H1 (cell line): ENCODE results near the gene SFMBT2.

Experiments used
- EP300 ChIP-seq, 2 experiments: IDR thresholded peaks; 1 replicate in 1 of 2; 2 replicates in 1 of 2; pipeline ENCODE4 v1.6.1; 2011 to 2012; ENCODE audit warnings: low read depth in 2 of 2, low read length in 2 of 2, mild to moderate bottlenecking in 2 of 2, borderline replicate concordance in 1 of 2, inconsistent platforms in 1 of 2, moderate library complexity in 1 of 2
- HDAC2 ChIP-seq, 2 experiments: fragments of 300-600 bp in 1 of 2; sonication (generic) in 1 of 2; IDR thresholded peaks; 2 replicates each; pipeline ENCODE4 v1.6.1; 2011 to 2012; ENCODE audit warnings: low read depth in 2 of 2, low read length in 2 of 2, mild to moderate bottlenecking in 2 of 2, moderate library complexity in 2 of 2, borderline replicate concordance in 1 of 2, inconsistent platforms in 1 of 2
- POLR2A ChIP-seq, 2 experiments: IDR thresholded peaks; 1 replicate in 1 of 2; 2 replicates in 1 of 2; pipeline ENCODE4 v1.6.1; 2011; ENCODE audit warnings: low read depth in 2 of 2, low read length in 2 of 2, mild to moderate bottlenecking in 2 of 2; ENCODE audit errors: control extremely low read depth in 1 of 2
- RFX5 ChIP-seq: IDR thresholded peaks from 2 replicates; pipeline ENCODE4 v1.6.1; 2011; ENCODE audit warnings: low read depth, low read length, improper control_type of control experiment, borderline replicate concordance
- SIRT6 ChIP-seq: IDR thresholded peaks from one replicate; pipeline ENCODE4 v1.7.1; 2012; ENCODE audit warnings: low read length, inconsistent platforms
- ZNF274 ChIP-seq: IDR thresholded peaks from 2 replicates; pipeline ENCODE4 v1.7.0; 2012; ENCODE audit warnings: low read length, borderline replicate concordance; ENCODE audit errors: extremely low read depth
- TF ChIP-seq, protein P1 (sequence below), 3 experiments: IDR thresholded peaks; 1 replicate in 2 of 3; 2 replicates in 1 of 3; pipeline versions ENCODE4 v1.5.1 to v1.6.1; 2011; ENCODE audit warnings: low read length in 3 of 3, mild to moderate bottlenecking in 3 of 3, inconsistent platforms in 2 of 3, low read depth in 1 of 3, moderate library complexity in 1 of 3; ENCODE audit not compliant: insufficient read depth in 1 of 3; ENCODE audit errors: control extremely low read depth in 1 of 3
- TF ChIP-seq, protein P2 (sequence below): IDR thresholded peaks from 2 replicates; pipeline ENCODE4 v1.6.1; 2012; ENCODE audit warnings: inconsistent platforms

DNA sequence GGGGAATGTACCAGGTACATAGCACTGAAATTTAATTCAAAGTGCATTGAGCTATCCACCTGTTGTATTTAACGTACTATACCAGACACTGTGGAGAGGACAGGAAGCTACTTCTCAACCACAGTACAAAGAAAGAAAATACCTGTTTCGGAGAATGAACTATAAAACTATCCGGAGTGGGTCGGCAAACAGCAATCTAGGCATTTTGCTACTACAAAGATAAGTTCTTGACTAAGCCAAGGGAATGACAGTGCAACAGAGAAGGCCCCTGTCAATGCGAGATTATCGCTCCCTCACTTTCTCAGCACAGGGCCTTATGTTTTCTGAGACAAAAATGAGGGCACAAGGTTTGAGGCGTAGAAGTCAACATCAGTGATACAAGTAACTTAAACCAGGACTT, 27.4 kb downstream of the SFMBT2 start:
- TF ChIP-seq RFX5: no peak
- no peak for TF ChIP-seq EP300 (IDR thresholded peaks at IDR 0.05; ENCODE audit: borderline replicate concordance in 1 of 2, low read depth in 2 of 2, low read length in 2 of 2)
- no peak for TF ChIP-seq POLR2A (IDR thresholded peaks at IDR 0.05; ENCODE audit: control extremely low read depth in 1 of 2, low read depth in 2 of 2, low read length in 2 of 2)
- no peak for TF ChIP-seq SIRT6
- TF ChIP-seq ZNF274: no peak
- TF ChIP-seq, protein P1, sequence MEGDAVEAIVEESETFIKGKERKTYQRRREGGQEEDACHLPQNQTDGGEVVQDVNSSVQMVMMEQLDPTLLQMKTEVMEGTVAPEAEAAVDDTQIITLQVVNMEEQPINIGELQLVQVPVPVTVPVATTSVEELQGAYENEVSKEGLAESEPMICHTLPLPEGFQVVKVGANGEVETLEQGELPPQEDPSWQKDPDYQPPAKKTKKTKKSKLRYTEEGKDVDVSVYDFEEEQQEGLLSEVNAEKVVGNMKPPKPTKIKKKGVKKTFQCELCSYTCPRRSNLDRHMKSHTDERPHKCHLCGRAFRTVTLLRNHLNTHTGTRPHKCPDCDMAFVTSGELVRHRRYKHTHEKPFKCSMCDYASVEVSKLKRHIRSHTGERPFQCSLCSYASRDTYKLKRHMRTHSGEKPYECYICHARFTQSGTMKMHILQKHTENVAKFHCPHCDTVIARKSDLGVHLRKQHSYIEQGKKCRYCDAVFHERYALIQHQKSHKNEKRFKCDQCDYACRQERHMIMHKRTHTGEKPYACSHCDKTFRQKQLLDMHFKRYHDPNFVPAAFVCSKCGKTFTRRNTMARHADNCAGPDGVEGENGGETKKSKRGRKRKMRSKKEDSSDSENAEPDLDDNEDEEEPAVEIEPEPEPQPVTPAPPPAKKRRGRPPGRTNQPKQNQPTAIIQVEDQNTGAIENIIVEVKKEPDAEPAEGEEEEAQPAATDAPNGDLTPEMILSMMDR (IDR thresholded peaks at IDR 0.05; ENCODE audit: control extremely low read depth in 1 of 3, insufficient read depth in 1 of 3, low read depth in 1 of 3, low read length in 3 of 3): no peak
- TF ChIP-seq HDAC2 (IDR thresholded peaks at IDR 0.05; ENCODE audit: borderline replicate concordance in 1 of 2, low read depth in 2 of 2, low read length in 2 of 2): no peak
- TF ChIP-seq, protein P2, sequence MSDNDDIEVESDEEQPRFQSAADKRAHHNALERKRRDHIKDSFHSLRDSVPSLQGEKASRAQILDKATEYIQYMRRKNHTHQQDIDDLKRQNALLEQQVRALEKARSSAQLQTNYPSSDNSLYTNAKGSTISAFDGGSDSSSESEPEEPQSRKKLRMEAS: no peak
